Sciatic nerve (tissue), 1 donor: ENCODE data around the gene IGF2BP1. TPM values are rescaled to one million over a fixed set of nuclear protein-coding genes. Genes with fewer than 3 reads are reported as not detected.

Experiments
- total RNA-seq: library from RNA; stranded (reverse); fragmentation: NEBNext Ultra II Directional; extraction: Animal tissue kit (Norgen Biotek cat#: 25700); gene quantifications from one replicate; pipeline ENCODE4 v1.2.1, GENCODE V29; 2021
- donor health status: DM: no; HTN: no; CAD: no.

The IGF2BP1 gene
- total RNA-seq, 1 donor from 2014 or later: not detected

Other genes with a start within 250 kb of the IGF2BP1 start
- 0.27 TPM for gene TTLL6, start 180.2 kb upstream of the IGF2BP1 start, total RNA-seq
- gene CALCOCO2, start 166.3 kb upstream of the IGF2BP1 start, total RNA-seq: 206 TPM
- 40.7 TPM for gene ATP5MC1, start 104.6 kb upstream of the IGF2BP1 start, total RNA-seq
- 66.2 TPM for gene UBE2Z, start 89.0 kb upstream of the IGF2BP1 start, total RNA-seq
- 57.1 TPM for gene SNF8, start 52.5 kb upstream of the IGF2BP1 start, total RNA-seq
- not detected for gene GIP, start 28.8 kb upstream of the IGF2BP1 start, total RNA-seq
- gene B4GALNT2, start 135.4 kb downstream of the IGF2BP1 start, total RNA-seq: 0.13 TPM
- 1.3 TPM for gene GNGT2, start 213.2 kb downstream of the IGF2BP1 start, total RNA-seq
- gene ABI3, start 213.3 kb downstream of the IGF2BP1 start, total RNA-seq: 8.5 TPM
- 6.2 TPM for gene PHOSPHO1, start 233.4 kb downstream of the IGF2BP1 start, total RNA-seq